HG02852 (cell line): ENCODE results near the gene ZNF488.
"Not testable (repeated sequence)": the region's sequence is repeated elsewhere in the genome, so short reads cannot be mapped to it uniquely, and the experiment has no call there.

Experiments
- ATAC-seq: cut with Tn5 transposase; IDR thresholded peaks from one replicate; pipeline ENCODE4 v1.9.1; 2021; ENCODE audit warnings: mild to moderate bottlenecking, moderate library complexity; ENCODE audit not compliant: unreplicated experiment

Gene ZNF488

DNA sequence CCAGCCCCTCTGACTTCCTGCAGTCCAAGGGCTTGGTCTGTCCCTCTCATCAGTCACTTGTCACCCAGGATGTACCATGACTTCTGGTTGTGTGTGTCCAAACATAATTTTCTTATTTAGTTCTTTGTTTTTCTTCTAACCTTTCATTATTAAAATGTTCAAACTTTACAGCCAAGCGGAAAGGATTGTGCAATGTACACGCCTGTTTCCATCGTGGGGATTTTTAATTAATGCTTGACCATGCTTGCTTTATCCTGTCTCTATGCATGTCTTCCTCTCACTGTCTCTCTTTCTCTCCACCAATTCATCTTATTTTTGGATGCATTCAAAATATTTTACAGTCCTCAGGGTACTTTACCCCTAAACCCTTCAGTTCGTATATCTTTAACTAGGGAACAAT, 26.2 kb upstream of the ZNF488 start:
- ATAC-seq = no peak

DNA sequence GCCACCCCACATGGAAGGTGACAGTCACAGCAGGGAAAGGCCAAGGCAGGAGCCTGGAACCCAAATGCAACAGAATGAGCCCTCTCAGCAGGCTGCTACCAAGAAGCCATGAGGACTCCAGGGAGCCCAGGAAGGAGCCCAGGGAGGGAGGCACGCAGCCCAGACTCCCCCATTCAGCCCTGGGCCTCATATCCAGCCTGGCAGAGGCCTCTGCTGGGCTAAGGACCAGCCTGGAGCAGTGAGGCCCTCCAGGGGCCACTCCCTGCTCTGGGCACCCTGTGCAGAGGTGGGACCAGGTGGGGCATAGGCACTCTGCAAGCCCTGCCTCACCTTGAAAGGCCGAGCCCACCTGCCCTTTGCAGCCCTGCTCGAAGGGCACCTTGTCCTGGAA, 25.8 kb upstream of the ZNF488 start:
- ATAC-seq = no peak

DNA sequence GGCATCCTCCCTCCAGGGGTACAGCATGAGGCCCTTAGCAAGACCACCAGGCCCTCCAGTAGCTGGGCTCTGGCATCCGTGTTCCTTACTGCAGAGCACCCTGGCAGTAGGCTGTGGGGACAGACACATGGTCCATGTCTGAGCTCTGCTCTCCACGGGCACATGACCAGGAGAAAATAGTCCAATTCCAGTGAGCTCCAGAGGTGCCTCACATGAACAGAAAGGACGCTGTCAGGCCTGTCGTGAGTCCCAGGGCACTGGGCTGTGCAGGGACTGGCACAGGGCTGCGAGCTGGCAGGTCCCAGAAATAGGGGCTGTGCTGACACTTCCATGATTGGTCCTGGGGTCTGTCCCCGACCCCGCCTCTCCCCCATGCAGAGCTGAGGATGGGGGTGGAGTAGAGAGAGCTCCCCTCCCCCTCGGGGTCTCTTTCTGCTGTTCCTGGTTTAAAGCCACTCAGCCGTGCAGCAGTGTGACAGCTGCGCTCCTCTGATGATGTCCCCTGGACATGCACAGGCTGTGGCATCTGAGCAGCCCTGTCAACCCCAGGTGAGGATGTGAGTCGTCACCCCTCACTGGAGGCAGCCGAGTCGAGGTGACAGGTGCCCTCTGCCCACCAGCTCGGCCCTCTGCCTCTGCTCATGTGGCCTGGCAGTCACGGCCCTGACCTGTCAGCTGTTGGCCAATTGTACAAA, 25.2 kb upstream of the ZNF488 start:
- no peak for ATAC-seq

DNA sequence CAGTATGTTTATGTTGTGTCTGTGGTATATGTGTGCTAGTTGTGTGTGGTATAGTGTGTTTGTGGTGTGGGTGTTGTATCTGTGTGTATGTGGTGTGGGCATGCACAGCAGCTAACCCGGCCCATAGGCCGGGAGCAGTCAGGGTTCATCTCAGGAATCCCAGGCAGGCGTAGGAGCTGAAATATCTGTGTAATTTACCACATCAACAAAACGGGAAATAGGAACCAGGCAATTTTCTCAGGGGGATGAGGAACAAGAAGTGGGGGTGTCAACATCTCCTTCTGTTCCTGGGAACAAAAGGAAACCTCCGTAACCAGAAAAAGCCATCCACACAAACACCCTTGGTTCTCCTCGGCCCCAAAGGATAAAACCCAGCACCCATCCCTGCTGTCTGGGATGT, 24.5 kb upstream of the ZNF488 start:
- ATAC-seq = no peak

DNA sequence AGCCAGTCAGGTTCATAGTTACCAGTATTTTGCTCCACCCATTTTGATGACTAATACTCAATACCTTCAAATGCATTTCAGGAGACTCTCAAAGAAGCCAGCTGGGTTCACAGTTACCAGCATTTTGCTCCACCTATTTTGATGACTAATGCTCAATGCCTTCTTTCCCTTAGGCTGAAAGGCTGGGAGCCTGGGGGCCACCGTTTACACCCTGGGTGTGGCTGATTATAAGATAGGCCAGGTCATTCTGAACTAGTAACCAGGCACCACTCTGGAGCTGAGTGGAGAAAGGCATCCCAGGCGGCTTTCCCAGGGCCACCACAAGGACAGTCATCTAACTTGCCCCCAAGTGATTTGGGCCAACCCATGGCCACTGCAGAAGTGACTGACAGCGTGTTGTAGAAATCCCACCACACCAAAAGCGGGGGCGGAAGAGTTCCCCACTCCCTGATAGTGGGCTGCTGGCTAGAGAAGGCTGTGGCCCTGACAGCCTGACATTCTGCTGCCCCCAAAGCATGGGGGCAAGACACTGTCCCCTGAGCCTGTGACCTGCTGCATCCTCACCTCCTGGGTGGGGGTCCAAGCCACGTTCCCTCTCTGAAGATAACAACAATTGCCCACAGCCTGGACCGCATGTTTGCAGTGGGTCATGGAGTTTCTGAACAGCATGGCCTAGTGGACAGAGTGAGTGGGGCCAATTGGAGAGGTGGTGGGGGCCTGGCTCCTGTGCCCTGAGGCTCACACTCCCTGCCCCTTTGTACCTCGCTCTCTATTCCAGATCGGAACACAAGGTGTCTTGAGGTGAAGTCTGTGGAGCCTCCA, 23.0 kb upstream of the ZNF488 start:
- ATAC-seq = no peak

DNA sequence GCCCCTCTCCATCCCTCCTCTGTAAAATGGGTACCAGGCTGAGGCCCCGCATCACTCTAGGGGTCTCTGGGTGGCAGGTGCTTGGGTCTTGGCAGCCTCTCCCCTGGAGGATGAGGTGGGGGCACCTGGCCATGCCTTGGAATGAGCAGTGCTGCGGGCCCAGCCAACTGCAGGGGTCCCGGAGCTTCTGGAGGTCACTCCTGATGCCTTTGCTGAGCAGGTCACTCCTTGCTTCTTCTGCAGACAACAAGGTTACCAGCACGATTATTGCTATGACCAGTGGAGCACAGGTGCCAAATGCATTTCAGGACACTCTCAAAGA, 22.4 kb upstream of the ZNF488 start:
- no peak for ATAC-seq

DNA sequence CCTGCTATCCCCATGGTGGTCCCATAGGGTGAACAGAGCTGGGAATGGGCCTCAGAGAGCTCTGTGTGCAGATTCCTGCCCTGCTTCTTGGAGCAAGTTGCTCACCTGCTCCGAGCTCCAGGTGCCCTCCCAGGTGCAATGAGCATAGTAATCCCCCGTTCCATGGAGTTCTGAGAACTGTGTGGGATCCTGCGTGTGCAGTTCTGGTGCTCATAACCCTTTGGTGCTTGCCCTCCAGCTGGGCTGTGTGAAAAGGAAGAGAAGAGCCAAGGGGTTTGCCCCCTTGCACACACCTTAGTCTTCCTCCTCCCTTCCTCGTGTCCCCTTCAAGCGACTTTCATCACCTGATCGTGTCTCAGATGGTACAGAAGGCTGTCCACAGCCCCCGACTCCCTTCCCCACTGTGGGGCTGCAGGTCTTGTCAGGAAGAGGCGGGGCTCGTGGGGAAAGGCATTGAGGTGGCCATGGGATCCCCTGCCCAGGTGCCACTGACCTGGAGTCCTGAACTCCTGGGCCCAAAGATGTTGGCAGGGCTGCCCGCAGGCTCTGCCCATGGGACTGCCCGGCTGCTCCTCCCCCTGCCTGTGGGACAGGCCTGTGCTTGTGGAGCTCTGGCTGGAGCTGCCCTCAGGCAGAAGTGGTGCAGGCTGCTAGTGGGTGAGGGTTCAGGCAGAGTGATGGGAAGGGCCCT, 21.9 kb upstream of the ZNF488 start:
- no peak for ATAC-seq

DNA sequence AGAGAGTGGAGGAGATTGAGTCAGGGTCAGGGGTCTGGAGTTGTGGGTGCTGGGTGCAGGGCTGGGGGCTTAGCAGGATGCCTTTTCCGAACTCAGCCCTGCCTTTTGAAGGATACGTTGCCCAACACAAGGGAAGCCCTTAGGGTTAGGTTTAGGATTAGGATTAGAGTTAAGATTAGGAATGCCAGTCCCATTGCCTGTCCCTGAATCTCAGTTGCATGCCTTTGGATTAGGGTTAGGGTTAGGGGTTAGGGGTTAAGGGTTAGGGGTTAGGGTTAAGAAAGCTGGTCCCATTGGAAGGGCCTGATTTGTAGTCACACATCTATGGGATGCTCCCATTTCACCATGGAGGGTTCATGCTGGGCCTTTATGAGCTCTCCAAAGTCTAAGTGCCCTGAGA, 20.8 kb upstream of the ZNF488 start:
- ATAC-seq = no peak

DNA sequence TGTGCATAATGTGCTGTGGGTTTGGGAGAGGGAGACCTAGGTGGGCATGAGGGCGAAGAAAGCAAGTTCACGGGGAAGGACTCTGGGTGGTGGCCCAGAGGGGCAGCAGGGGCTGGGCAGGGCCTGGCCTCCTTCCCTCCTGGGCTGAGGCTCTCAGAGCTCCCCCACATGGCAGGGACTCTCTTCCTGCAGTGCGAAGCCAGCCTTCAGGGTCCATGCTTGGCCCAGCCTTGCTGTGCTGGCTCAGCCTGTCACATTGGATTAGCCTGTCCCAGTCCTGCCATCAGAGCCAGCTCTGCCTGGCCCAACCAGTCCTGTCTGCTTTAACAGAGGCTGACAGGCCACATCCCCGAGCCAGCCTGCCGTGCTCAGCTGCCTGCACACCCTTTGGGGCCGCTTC, 20.4 kb upstream of the ZNF488 start:
- ATAC-seq = no peak

DNA sequence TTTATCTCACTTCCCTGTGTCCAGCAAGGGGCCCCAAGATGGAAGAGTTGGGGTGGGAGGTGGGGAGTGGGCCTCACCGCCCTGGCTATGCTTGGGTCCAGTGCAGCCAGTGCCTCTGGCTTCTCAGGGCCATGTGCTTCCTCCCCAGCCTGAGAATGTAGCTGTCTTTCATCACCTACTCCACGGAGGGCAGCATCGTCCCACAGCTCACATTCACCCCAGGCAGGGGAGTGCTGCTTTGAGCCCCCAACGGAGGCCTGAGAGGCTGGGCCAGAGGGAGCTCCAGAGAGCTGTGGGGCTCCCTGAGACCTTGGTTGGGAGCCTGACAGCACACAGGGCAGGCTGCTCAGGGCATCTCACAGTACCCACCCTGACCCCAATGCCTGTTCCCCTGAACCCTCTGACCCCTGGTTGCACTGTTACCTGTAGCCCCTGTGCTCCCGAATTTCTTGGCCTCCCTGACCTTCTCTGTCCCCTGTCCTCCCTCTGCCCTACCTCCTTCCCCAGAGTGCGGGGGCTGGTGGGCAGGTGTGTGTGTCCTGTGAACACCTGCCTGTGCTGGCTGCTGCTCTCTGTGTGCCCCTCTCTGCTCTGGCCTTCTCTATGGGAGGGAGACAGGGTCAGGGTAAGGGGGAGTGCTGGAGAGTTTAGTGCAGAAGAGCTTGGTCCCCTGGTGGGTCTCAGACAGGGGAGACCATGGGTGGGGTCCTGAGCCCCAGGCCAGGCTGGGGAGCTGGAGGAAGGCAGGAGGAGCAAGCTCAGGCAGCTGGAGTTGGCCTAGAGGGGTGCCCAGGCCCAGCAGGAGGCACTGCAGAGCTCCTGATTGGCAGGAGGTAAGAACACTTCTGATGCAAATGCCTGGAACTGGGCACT, 19.6 kb upstream of the ZNF488 start:
- no peak for ATAC-seq

DNA sequence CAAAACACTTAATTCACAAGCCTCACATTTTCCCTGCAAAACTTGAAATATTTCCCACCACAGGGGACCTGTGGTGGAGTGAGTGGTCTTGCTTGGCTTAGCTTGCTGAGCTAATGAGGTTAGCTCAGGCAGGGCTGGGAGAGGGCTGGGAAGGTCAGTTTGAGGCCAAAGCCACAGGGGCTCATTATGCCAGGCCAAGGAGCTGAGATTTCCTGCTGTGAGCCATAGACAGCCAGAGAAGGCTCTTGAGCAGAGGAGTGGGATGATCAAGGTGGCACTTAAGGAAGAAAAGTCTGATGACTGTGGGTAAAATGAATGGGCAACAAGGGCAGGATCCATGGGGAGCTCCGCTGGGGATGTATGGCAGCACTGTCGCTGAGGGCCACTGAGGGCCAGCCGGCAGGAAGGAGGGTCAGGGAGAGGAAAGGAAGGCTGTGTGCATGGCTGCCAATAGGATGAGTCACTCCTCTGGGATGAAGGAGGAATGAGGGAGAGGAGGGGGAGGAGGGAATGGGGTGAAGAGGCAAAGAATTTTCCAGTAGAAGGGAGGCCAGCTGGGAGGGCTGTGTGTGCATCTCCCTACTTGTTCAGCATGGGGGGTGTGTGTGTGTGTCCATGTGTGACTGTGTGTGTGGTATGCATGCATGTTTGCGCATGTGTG, 18.7 kb upstream of the ZNF488 start:
- no peak for ATAC-seq

DNA sequence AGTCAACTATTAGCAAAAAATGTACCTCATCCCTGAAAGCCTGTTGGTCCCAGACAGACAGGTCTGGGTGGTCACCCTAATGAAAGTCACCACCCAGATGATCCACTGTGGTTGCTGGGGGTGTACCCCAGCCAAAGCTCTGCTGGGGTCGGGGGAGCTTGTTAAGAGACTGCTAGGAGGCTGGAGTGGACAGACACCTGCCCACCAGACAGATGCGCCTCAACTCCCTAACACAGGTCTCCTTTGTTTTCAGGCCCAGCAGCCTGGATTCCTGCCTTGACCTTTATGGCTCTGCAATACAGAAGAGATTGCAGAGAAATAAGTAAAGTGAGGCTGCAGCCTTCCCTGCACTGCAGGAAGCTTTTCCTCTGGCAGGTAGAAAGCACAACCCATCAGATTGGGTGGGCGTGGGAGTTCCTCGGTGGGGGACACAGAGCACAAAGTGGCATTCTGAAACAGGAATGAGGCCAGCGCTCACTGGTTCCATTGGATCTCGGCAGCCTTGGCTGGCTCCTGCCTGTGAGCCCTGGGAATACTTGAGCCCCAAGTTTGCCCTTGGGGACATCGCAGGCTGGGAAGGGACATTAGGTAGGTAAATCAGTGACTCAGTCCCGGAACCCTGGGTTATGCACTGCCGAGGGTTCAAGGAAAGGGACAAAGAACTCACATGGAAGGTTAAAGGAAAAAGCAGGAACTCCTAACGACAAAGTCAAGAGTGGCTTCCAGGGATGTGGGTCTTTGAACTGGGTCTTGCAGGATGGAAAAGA, 18.0 kb upstream of the ZNF488 start:
- ATAC-seq = no peak

DNA sequence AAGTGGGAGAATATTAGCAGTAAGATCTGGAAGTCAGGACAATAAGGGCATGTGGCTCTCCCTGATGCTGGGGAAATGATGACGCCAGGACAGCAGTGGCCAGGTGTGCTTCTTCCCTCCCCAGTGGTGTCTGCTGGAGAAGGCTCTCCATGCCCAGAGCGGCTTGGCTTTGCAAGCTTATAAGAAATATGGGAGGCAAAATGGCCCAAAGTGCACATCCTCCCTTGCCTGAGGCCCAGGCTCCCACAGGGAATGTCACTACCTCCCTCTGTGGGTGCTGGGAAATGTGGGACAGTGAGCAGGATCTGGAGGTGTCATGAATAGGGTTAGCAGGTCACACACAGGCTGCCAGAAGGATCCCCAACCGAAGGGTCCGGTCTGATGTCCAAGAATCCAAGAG, 17.1 kb upstream of the ZNF488 start:
- ATAC-seq = no peak

DNA sequence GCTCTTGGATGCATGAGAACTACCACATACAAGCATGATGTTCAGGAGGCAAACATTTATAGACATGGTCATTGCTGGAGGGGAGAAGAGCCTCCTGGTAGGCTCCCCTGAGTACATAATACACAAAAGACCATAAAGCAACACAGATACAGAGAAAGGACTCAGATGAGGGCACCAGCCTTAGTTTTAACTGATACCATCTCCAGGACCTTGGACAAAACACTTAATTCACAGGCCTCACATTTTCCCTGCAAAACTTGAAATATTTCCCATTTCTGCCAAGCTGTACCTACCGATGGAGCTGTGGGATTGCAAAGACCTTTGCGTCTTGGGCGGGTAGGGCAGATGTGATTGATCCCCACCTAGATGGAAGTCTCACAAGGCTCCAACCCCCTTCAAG, 16.7 kb upstream of the ZNF488 start:
- ATAC-seq = no peak

DNA sequence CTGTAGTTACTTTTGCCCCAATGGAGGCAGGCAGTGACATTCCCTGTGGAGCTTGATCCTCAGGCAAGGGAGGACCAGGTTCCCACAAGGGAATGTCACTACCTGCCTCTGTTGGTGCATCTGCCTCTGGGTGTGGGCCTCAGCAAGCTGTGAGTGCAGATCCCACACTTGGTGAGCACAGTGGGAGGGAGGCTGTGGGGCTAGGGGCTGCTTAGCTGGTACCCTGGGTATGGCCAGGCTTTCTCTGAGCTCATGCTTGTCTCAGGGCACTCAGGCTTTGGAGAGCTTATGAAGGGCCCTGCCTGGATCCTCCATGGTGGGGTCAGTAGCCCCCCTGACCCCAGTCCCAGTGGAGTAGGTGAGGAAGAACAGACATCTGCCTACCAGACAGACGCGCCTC, 16.2 kb upstream of the ZNF488 start:
- no peak for ATAC-seq

DNA sequence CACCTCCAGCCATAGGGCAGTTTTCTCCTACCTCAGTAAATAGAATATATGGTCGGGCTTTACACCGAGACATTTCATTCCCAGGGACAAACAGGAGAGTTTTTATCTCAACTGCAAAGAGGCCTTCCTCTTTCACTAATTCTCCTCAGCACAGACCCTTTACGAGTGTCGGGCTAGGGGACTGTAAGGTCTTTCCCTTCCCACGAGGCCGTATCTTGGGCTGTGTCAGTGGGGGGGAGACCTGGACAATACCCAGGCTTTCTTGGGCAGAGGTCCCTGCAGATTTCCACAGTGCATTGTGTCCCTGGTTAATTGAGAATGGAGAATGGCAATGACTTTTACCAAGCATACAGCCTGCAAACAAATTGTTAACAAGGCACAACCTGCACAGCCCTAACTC, 13.2 kb upstream of the ZNF488 start:
- no peak for ATAC-seq

DNA sequence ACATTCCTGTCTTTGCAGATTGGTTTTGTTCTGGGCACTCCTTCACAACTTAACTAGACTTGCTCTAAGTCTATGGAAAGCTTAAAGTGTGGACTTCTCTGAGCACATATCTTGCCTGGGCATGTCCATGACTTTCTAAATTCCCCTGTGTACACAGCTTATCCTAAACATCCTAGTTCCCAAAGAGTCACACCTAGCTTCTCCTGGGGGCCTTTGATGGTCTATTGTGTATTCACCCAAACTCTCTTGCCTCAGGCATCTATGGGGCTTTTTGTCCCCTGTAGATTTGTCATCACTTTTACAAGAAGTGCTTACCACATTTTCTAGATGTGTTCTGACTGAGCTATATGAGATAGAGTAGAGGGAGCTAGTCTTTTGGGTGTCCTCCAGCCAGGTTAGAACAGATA, 12.2 kb upstream of the ZNF488 start:
- no peak for ATAC-seq

DNA sequence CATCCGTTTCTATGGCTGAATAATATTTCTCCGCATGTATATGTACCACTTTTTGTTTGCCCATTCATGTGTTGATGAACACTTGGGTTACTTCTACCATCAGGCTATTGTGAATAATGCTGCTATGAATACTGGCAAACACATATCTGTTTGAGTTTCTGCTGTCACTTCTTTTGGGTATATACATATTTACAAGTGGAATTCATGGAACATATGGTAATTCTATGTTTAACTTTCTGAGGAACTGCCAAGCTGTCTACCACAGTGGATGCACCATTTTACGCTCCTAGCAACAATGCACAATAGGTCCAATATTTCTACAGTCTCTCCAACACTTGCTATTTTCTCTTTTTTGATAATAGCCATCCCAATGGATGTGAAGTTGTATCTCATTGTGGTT, 5.5 kb upstream of the ZNF488 start:
- ATAC-seq = no peak

DNA sequence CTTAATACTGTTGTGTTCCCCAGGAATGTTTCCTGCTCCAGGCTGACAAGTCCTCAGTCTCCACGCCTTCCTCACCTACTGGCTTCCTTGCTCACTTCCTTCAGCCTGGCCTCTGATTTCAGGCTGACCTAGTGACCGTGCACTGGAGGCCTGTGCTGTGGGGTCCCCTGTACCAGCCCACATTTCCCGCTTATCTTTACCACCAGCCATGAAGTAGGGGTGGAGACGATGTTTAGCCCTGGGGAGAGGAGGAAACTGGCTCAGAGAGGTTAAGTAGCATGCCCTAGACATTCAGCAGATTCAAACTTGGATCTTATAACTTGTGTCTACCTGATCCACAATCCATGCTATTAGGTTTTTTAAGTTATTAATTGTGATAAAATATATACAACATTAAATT, 4.8 kb upstream of the ZNF488 start:
- ATAC-seq = no peak

DNA sequence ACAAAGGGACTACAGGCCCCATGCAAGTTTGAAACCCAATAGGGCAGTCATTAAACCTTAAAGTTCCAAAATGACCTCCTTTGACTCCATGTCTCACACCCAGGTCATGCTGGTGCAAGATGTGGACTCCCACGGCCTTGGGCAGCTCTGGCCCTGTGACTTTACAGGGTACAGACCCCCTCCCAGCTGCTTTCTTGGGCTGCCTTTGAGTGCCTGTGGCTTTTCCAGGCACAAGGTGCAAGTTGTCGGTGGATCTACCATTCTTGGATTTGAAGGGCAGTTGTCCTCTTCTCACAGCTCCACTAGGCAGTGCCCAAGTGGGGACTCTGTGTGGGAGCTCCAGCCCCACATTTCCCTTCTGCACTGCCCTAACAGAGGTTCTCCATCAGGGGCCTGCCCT, 2.0 kb upstream of the ZNF488 start:
- ATAC-seq = not testable (repeated sequence)
